GM18517 (cell line): ENCODE measurements around the gene LIMS2.

Source experiments
- ATAC-seq: cut with Tn5 transposase; IDR thresholded peaks from one replicate; pipeline ENCODE4 v1.9.1; 2021; ENCODE audit warnings: mild to moderate bottlenecking, moderate library complexity; ENCODE audit not compliant: unreplicated experiment

The LIMS2 gene

GRCh38 chr2:127675331-127676261 is at the start of gene LIMS2:
LIMS2 (minus strand) TSS chr2:127675530; CDS start chr2:127675024, 506 bp downstream.
- ATAC-seq = no peak

- ATAC-seq = no peak
Observed at GRCh38 chr2:127722807-127723206, 47.5 kb upstream of the LIMS2 start.

DNA sequence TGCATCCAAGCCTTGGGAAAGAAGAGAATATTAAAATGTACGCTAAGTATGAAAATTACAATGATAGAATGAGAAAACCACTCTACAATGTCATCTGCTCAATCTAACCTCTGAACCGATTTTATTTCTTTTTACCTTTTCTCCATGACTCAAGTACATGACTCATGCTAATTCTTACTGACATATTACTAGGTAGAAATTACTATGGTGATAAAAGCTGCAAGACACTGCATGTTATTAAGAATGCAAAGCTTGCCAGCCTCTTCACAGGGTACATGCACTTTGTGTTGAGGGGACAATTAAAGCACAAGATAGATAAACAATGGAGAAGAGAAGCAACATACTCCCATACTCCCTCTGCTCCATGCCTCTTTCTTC is 46.6 kb upstream of the LIMS2 start:
- ATAC-seq = no peak

DNA sequence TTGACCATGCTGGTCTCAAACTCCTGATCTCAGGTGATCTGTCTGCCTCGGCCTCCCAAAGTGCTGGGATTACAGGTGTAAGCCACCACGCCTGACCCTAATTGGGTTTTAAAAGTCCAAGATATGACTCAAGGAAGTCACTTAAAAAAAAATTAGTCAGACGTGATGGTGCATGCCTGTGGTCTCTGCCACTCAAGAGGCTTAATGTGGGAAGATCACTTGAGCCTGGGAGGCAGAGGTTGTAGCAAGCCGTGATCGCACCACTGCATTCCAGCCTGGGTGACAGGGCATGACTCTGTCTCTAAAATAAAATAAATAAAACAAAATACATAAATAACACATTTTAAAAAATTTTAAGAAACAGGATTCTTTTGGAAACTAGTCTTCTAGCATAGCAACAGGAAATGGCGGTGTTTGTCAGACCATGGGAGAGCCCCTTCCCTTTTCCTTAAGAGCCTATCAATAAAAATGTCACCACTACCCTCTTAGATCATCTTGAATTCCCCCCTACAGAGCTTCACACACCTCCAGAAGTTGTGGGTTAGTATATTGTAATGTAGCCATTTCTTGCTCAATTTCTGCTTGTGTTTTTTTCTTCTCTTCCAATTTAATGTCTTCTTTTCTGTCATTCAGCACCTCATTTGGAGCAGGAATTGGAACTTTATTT is 46.1 kb upstream of the LIMS2 start:
- no peak for ATAC-seq

DNA sequence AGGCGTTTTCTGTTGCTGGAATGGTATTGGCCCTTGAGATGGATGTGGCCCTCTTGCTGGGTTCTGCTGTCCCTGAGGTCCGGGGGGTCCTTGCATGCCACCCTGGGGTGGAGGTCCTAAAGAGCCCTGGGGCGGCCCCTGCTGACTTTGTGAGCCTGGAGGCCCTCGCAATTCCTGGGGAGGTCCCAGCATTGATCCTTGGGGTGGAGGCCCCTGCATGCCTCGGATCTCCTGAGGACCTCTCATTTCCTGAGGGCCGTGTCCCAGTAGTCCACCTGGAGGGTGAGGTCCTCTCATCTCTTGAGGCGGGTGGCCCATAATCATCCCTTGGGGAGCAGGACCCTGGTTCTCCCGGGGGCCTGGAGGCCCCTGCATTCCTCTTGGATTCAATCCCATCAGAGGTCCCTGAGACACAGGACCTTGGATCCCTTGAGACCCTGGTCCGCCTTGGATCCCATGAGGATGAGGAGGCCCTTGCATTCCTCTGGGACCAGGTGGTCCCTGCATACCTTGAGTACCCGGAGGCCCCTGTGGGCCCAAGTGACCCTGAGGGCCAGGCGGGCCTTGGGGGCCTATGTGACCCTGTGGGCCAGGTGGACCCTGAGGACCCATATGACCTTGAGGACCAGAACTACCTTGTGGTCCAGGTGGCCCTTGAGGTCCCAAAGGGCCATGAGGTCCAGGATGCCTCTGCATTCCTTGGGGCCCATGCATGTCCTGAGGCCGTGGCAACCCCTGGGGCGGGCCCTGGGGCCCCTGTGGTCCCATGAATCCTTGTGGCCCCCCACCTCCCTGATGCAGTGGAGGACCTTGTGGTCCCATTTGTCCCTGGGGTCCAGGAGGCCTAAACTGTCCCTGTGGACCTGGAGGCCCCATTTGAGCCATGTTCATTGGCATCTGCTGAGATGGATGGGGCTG is 44.2 kb upstream of the LIMS2 start:
- ATAC-seq = no peak

DNA sequence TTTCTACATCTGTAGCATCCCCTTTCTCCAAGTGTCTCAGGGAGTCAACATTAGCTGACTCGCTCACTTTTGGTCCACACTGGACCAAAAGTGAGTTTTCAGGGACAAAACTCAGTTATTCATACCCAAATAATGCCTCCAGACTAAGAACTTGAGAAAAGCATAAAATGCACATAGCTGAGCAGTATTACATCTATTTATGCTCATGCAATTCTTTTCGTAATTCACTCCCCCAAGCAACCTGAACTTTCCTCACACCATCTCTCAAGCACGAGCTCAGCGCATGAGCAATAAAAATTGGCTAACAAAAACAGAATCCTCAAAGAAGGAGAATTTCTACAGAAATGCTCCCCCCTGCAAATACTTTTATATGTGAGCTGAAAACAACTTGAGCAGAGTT is 42.9 kb upstream of the LIMS2 start:
- ATAC-seq = no peak

GRCh38 chr2:127715778-127716449 is 40.6 kb upstream of the LIMS2 start:
- ATAC-seq = no peak

GRCh38 chr2:127713562-127713961 is 38.2 kb upstream of the LIMS2 start:
- no peak for ATAC-seq

GRCh38 chr2:127712999-127713398 is 37.7 kb upstream of the LIMS2 start:
- no peak for ATAC-seq

DNA sequence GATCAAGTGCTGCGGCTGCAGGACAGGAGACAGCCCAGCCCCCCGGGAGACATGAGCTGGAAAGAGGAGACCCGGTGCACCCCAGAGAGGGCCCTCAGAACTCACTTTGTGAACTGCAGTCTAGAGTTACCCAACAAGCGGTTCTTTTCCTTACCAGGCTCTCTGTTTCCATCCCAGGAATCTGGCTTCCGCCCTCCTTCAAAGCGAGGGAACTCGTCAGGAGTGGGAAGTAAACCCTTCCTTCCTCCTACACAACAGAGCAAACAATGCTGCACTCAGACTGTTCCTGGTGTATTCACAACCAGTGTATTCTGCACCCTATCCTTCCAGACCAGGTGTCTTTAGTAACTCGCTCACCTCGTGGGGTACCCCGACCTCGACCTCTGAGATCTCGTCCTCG is 34.0 kb upstream of the LIMS2 start:
- ATAC-seq = no peak

DNA sequence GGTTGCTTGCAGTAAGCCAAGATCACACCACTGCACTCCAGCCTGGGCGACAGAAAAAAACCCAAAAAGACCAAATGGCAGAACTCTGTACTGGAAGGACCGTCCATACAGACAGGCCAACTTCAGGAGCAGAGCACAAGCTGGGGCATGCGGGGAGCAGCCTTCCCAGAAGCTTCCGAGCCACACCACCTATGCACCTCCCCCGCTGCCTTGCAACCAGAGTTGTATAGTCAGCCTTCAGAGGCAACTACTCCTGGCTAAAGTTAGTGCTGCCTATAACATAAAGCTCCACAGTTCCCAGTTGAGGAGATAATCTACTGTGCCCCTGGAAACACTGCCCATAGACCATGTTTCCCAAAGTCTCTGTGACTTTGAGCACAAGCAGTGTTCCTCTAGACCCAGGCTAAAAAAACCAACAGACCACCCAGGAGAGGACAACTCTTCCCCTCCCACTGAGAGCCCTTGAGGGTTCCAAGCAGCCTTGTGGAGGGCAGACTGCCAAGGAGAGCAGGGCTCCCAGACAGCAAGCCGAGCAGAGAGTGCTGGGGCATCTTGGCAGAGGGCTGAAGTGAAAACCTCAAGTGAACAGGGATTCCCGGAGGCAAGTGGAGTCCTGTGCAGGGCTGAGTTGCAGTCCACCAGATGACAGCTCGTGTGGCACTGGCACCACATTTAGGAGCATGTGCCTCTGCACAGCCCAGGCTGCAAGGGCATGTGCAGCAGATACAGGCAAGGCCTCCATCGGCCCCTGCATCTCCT is 32.7 kb upstream of the LIMS2 start:
- no peak for ATAC-seq

DNA sequence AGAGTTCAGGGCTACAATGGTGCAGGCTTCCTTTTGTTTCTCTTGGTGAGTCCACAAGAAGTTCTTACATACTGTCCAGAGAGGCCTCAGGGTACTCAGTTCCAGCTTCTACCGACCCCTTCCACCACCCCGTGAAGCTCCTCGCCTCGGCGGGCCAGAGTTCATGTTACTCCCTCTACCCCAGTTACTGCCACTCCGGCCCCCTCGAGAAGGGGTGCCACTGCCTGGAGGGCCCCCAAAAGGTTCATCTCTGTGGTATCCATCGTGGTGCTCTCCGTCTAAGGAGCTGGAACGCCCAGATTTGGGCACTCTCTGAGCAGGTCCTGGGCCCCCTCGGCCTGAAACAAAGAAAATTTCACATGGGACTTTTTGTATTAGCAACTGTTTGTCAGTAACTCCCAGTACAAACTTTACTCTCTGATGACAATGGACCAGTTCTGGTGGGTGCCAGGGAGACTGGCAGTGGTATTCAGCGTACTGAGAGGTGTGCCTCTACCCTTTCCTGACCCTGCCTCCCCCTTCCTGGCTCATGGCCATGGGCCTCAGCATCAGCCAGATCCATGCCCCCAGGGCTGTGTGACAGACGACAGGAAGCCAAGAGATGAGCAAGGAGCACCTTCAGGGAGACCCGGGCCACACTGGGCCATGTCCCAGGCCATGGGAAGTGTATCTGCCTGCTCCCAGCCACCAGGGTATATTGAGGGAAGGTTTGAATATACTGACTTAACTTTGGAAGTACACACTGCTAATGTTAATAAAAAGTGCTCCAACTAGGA is 31.1 kb upstream of the LIMS2 start:
- ATAC-seq = no peak

- ATAC-seq = no peak
Observed at GRCh38 chr2:127705391-127706065, 30.2 kb upstream of the LIMS2 start.

DNA sequence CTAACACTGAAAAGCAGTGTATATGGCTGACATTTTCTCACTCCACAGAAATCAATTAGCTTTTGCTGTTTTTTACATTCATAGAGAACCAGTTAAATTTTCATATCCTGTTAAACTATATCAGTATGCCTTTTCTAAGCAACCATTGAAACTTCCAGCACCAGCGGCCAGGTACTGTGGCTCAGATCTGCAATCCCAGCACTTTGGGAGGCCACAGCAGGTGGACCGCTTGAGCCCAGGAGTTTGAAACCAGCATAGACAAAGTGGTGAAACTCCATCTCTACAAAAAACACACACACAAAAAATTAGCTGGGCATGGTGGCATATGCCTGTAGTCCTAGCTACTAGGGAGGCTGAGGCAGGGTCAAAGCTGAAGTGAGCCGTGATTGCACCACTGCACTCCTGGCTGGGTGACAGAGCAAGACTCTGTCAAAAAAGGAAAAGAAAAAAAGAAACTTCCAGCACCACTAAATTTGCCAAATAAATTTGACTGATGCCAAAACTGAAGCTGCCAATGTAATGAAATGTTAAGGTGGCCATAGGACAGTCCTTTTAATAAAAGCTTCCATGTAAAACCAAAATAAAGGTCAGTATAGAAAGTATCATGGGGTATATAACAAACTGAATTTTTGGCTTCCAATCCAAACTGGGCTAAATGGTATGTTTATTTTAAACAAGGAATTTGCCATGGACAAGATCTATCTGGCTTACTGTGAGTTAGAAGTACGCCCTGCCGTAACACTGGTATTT is 29.5 kb upstream of the LIMS2 start:
- ATAC-seq = no peak

GRCh38 chr2:127703282-127703681 is 28.0 kb upstream of the LIMS2 start:
- ATAC-seq = no peak

DNA sequence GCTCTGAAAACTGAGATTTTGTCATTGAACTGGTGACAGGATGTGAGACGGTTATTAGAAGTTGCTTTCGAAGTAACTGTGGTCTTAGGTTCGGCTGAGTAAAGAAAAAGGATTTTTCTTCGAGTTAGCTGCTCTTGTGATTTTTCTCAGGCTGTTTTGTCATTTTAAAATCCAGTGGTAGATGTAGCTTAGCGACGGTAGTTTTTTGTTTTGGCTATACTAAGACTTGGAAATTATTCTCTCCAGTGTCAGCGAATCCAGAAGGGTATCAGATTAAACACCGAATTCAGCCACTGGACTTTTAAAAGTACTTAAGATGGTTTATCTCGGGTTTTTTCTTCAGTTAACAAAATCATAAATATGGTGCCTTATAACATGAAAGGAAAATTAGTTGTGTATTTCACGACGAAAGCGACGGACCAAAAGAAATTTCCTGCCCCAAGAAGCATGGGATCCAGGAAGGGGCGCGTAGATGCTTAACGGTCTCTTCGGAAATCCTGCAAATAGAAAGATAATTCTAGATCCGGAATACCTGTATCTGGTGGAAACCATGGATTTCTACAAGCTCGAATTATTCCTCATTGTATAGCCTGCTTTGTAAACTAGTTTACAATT is 27.2 kb upstream of the LIMS2 start:
- ATAC-seq = no peak

DNA sequence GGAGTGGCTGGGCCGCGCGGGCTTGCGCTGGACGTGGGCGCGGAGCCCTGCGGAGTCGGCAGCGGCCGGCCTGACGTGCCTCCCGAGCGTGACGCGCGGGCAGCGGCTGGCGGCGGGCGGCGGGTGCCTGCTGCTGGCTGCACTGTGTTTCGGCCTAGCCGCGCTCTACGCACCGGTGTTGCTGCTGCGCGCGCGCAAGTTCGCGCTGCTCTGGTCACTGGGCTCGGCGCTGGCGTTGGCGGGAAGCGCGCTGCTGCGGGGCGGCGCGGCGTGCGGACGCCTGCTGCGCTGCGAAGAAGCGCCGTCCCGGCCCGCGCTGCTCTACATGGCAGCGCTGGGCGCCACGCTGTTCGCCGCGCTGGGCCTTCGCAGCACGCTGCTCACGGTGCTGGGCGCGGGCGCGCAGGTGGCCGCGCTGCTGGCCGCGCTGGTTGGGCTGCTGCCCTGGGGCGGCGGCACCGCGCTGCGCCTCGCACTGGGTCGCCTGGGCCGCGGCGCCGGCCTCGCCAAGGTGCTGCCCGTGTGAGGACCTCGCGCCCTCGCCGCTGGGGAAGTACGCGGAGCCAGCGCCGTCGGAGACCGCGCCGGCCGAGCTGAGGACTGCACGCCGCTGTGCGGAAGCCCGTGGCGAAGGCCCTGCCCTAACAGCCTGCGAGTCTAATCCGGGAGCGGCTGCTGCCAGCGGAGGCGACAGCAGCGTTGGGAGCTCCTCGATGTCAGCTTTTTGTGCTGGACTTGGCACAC is 26.5 kb upstream of the LIMS2 start:
- peak; percentile 40 for ATAC-seq
